Parathyroid adenoma (tissue), 2 donors: ENCODE data around the gene ETS1.

Experiments used
- H2AFZ ChIP-seq: fragments of 300-600 bp; sonication (generic); one replicate; pipeline ENCODE4 v1.7.0; 2017; ENCODE audit warnings: antibody characterized with exemption, mild to moderate bottlenecking
- H3K27ac ChIP-seq: fragments of 300-600 bp; sonication (generic); one replicate; pipeline ENCODE4 v1.7.0; 2017
- H3K27me3 ChIP-seq: fragments of 300-600 bp; sonication (generic); one replicate; pipeline ENCODE4 v1.7.0; 2017; ENCODE audit warnings: low read length; ENCODE audit not compliant: control insufficient read depth, insufficient read depth
- H3K36me3 ChIP-seq: fragments of 300-600 bp; sonication (generic); one replicate; pipeline ENCODE4 v1.7.0; 2017; ENCODE audit warnings: low read length; ENCODE audit not compliant: control insufficient read depth, insufficient read depth
- H3K4me1 ChIP-seq: fragments of 300-600 bp; sonication (generic); one replicate; pipeline ENCODE4 v1.7.0; 2017; ENCODE audit warnings: control low read depth
- H3K4me2 ChIP-seq: fragments of 300-600 bp; sonication (generic); one replicate; pipeline ENCODE4 v1.7.0; 2017; ENCODE audit warnings: low read length
- H3K4me3 ChIP-seq: fragments of 300-600 bp; sonication (generic); one replicate; pipeline ENCODE4 v1.7.0; 2017; ENCODE audit warnings: low read depth, low read length
- H3K79me2 ChIP-seq: fragments of 300-600 bp; sonication (generic); one replicate; pipeline ENCODE4 v1.7.0; 2017; ENCODE audit warnings: control low read depth
- H3K9ac ChIP-seq: fragments of 300-600 bp; sonication (generic); one replicate; pipeline ENCODE4 v1.7.0; 2017; ENCODE audit warnings: mild to moderate bottlenecking
- H3K9me3 ChIP-seq: fragments of 300-600 bp; sonication (generic); one replicate; pipeline ENCODE4 v1.7.0; 2017; ENCODE audit warnings: low read length; ENCODE audit not compliant: control insufficient read depth
- TF ChIP-seq, protein P1 (sequence below): fragments of 300-600 bp; sonication (generic); IDR thresholded peaks from one replicate; pipeline ENCODE4 v1.7.0; 2017; ENCODE audit warnings: antibody characterized with exemption, mild to moderate bottlenecking
- donor health status: primary hyperparathyroidism.

Gene ETS1

DNA sequence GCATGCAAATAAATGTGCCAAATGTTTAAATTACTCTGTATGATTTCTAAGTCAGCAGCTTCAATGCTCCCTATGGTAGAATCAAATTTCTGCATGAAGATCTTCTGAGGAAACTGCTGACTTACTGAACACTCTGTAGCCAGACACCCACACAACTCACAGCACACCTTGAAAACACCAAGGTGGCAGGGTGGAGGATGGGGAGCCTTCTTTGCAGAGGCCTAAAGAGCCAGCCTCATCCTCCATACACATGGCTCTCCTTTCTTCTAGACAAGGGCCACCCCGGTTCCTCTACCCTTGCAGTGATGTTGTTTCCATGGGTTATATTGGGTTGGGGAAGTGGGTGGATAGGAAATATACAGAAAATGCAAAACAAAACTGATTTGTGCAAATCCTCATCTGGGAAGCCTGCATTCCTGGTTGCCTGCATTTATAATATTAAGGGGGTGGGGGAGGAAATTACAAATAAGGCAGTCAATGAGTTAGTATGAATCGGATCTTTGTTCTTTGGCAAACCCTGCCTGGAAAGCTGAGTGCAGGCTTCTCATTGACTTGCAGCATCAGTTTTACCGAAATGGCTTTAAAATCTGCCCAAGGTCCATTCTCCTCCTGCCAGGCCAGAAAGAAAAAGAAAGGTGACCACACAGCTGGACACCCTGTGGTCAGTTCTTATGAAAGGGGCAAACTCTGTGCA, 15.8 kb upstream of the ETS1 start:
- Histone ChIP-seq H3K27me3 (no peaks in the 10 kb centered on the region), H3K9ac (no peak overlapping the region), H3K9me3 (no peaks in the 10 kb centered on the region), H2AFZ (no peak overlapping the region), H3K4me3 (no peak overlapping the region), H3K79me2 (no peaks in the 10 kb centered on the region), H3K36me3 (no peaks in the 10 kb centered on the region), H3K4me1 (no peaks in the 10 kb centered on the region), H3K27ac (no peak overlapping the region), H3K4me2 (no peak overlapping the region)
- TF ChIP-seq, protein P1, sequence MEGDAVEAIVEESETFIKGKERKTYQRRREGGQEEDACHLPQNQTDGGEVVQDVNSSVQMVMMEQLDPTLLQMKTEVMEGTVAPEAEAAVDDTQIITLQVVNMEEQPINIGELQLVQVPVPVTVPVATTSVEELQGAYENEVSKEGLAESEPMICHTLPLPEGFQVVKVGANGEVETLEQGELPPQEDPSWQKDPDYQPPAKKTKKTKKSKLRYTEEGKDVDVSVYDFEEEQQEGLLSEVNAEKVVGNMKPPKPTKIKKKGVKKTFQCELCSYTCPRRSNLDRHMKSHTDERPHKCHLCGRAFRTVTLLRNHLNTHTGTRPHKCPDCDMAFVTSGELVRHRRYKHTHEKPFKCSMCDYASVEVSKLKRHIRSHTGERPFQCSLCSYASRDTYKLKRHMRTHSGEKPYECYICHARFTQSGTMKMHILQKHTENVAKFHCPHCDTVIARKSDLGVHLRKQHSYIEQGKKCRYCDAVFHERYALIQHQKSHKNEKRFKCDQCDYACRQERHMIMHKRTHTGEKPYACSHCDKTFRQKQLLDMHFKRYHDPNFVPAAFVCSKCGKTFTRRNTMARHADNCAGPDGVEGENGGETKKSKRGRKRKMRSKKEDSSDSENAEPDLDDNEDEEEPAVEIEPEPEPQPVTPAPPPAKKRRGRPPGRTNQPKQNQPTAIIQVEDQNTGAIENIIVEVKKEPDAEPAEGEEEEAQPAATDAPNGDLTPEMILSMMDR: no peak

DNA sequence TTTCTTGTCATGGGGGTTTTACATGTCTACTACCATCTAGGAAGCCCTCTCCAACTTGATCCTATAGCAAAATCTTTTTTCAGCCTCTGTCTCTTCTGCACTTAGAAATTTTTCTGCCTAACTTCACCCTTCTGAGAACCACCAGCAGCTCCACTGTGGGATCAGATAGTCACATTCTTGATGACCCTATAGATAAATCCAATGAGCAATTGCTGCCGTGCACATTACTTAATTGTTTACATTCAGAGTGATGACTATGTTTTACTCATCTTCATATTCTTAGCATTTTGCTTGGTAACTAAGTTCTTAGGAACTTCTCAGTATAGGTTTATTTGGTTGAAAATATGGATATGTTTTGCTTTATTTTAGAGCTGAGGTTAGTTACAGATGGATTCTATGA, 12.4 kb upstream of the ETS1 start:
- TF ChIP-seq, protein P1: no peak
- Histone ChIP-seq H2AFZ (no peak overlapping the region), H3K79me2 (no peaks in the 10 kb centered on the region), H3K36me3 (no peaks in the 10 kb centered on the region), H3K9me3 (no peaks in the 10 kb centered on the region), H3K27me3 (no peaks in the 10 kb centered on the region), H3K4me2 (no peak overlapping the region), H3K4me3 (no peak overlapping the region), H3K4me1 (no peaks in the 10 kb centered on the region), H3K9ac (no peak overlapping the region), H3K27ac (no peak overlapping the region)

DNA sequence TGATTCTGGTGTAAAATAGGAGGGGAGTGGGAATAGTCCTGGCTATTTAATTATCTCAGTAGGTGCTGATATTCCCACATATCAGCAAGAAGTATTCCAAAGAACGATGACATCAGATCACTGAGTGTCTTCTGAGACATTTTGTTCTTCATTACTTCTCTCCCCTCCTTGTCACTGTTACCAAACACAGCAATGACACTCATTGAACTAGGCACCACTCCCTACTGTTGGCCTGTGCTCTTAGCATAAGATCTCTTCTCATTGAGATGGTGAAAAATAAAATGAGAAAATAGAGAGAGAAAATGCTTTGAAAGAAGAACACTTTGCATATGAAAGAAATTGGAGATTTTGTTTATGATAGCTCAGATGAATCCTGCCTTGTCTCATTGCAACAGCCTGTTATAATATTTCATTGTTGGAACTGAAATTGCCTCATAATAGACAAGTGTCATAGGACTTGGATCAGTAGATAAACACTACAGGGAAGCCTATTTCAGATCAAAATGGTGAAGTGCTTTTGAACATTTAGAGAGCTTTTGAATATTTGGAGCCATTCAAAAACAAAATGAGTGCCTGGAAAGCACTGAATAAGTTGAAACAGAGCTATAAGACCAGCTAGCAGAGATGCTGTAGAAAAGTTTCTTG, 11.3 kb upstream of the ETS1 start:
- TF ChIP-seq, protein P1: no peak
- H3K9ac ChIP-seq: no peak overlapping the region
- H2AFZ ChIP-seq: no peak overlapping the region
- no peak overlapping the region for H3K27ac ChIP-seq
- H3K4me1 ChIP-seq: no peaks in the 10 kb centered on the region
- H3K9me3 ChIP-seq: no peaks in the 10 kb centered on the region
- H3K4me3 ChIP-seq: no peak overlapping the region
- no peaks in the 10 kb centered on the region for H3K27me3 ChIP-seq
- H3K79me2 ChIP-seq: no peaks in the 10 kb centered on the region
- no peak overlapping the region for H3K4me2 ChIP-seq
- no peaks in the 10 kb centered on the region for H3K36me3 ChIP-seq

DNA sequence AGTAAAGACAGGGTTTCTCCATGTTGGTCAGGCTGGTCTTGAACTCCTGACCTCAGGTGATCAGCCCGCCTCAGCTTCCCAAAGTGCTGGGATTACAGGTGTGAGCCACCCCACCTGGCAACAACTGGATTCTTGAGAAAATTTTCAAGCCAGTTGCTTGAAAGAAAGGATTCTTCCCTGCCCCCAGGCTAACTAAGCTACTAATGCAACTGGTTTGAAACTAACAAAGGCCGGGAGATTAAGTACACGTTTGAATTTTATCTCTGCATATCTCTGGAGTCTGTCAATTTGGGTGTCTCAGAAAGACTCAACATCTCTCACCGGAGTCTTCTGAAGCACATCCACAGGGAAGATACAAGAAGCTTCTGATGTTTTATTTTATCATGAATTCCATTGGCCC, 10.7 kb upstream of the ETS1 start:
- H3K4me3 ChIP-seq: no peak overlapping the region
- TF ChIP-seq, protein P1: no peak
- no peaks in the 10 kb centered on the region for H3K4me1 ChIP-seq

DNA sequence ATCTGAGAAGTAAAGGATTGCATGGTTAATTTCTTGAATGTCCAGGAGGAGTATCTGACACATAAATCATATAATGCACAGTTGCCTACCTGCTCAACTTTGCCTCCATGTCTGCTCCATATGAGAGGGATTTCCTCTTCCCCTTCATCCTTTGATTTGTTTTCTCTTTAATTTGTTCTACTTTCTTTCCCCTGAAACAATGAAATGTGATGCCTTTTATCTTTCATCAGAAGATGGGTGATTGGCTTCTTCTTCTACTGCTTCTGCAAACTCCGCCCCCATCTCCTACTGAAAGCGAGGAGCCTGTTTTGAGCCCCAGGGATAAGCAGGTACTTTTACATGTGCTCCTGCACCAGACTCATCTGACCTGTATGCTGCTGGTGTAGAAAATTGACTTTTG, 9.9 kb upstream of the ETS1 start:
- no peaks in the 10 kb centered on the region for H3K36me3 ChIP-seq
- H3K4me2 ChIP-seq: no peak overlapping the region
- H2AFZ ChIP-seq: no peak overlapping the region
- TF ChIP-seq, protein P1: no peak
- H3K27ac ChIP-seq: no peak overlapping the region
- H3K4me3 ChIP-seq: no peak overlapping the region
- no peaks in the 10 kb centered on the region for H3K27me3 ChIP-seq
- no peaks in the 10 kb centered on the region for H3K79me2 ChIP-seq
- no peaks in the 10 kb centered on the region for H3K4me1 ChIP-seq
- no peaks in the 10 kb centered on the region for H3K9me3 ChIP-seq
- H3K9ac ChIP-seq: no peak overlapping the region

More for the DNA sequence above, 10.7 kb upstream of the ETS1 start:
- no peak overlapping the region for H3K27ac ChIP-seq
- no peak overlapping the region for H3K4me2 ChIP-seq
- no peaks in the 10 kb centered on the region for H3K9me3 ChIP-seq
- no peak overlapping the region for H3K9ac ChIP-seq
- H3K36me3 ChIP-seq: no peaks in the 10 kb centered on the region
- H2AFZ ChIP-seq: no peak overlapping the region
- no peaks in the 10 kb centered on the region for H3K79me2 ChIP-seq
- H3K27me3 ChIP-seq: no peaks in the 10 kb centered on the region
